Activated T-helper 1 cell treated with Interleukin-2 at 50 U/mL for 16 hours (primary cell): ENCODE results near the gene IMMP2L.

Experiments used
- DNase-seq: peaks from one replicate; pipeline ENCODE4 v3.0.0-alpha.2; 2020; ENCODE audit warnings: low read depth

The IMMP2L gene

DNA sequence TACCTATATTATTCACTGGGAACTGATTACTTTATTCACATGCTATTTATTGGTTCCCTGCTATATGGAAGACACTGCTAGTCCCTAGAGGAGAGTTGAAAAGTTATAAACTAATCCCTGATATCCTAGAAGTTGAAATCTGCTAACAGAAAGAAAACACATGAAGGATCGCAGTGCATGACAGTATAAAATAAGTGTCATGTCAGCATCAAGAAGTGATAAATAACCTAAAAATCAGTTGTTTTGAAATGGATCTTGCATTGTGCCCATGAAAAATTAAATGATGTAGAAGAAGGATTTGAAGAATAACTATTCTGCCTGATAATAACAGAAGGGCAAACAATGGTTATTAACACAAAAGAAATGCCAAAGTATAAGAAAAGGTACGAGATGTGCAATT lies 764.6 kb downstream of the IMMP2L start:
- DNase-seq = no peak

GRCh38 chr7:110790992-110791391 lies 771.3 kb downstream of the IMMP2L start:
- no peak for DNase-seq

DNA sequence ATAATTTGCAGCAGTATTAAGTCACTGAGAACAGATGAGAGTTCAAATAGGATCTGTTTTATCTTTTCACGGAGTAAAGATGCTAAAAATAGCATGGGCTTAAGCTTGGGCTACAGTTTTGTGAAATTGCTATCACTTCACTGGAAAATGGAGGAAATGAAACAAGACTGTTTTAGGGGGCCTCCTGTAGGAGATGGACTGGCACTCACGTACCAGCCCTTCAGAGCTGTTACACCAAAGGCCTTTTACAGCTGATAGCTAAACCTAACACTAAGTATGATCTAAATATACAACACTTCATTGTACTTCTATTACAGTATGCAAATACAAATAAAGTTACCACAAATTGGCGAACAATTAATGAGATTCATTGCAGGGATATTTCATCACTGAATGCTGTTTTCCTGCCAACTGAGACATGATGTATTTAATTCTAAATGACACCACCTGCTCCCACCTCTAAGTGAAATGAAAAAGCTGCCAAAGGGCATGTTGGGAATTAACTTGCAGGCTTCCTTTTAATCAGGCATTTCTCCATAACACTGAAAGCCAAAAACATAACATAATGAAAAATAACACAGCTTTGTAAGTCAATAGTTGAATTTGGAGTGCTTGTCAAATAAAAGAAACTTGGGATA lies 775.8 kb downstream of the IMMP2L start:
- no peak for DNase-seq

- DNase-seq = no peak
Observed at GRCh38 chr7:110784749-110785148, 777.5 kb downstream of the IMMP2L start.

DNA sequence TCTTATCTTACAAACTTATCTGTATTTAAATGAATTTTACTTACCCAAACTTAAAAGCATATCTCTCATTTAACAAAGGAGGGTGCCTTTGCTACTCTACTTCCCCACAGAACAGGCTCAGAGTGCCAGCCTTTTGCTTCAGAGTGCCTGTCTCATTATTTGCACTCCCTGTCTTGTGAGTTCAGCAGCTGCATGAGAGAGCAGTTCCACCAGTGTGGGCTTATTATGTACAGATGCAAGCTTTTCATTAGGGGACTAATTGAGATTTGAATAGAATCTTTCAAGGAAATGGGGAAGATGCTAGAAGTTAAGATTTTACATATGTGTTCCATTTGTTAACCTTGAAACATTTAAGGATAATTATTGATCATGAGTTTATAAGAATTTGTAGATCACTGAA lies 781.6 kb downstream of the IMMP2L start:
- no peak for DNase-seq

DNA sequence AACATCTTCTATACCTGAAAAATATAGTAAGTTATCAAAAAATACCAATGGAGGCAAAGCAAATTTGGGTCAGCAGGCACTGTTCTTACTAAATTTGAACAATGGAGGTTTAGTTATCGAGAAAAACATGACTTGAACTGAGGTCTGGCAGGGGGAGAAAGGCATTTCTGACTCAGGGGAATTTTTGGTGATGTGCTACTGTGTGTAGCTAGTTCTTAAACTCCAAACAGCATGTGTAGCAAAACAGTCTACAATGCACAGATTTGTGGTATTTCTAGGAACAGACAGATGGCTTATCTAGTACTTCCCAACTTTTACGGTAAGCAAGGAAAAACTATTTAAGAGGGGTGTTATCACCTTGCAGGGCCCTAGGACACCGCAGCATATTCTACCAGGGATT lies 783.0 kb downstream of the IMMP2L start:
- no peak for DNase-seq

DNA sequence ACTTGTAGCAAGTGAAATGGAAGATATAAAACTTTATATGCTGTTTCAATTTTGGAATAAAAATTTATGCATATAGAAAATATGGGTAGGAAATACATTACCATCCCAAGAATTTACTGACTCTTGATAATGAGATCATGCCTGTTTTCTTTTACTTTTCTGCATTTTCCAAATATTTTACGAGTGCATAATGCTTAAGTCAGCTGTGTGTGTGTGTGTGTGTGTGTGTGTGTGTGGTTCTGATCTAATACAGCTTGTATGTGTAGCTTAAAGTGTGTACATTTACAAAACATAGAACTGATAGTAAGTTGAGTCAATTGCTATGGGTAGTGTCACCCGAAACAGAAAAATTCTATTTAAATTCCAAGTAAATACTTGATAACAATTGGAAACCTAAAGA lies 787.2 kb downstream of the IMMP2L start:
- DNase-seq = no peak

- DNase-seq = no peak
Observed at GRCh38 chr7:110774071-110774470, 788.2 kb downstream of the IMMP2L start.

DNA sequence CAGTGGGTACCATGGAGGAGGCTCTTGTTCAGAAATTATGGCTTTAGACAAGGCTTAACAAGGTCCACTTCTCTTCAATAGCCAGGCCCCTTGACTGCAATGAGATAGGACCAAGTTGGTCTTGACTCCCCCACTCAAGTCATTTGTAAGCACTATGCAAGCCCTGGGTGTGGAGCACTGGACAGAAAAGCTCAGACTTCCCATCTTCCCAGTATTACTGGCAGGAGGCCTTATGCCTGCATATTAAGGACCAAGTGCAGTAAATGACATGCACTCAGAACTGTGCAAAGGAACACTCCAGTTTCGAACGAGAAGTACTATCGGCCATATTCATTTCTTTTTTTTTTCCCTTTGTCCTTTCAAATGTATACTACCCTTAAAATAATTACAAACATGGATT lies 789.7 kb downstream of the IMMP2L start:
- no peak for DNase-seq

GRCh38 chr7:110771717-110772116 lies 790.6 kb downstream of the IMMP2L start:
- no peak for DNase-seq

DNA sequence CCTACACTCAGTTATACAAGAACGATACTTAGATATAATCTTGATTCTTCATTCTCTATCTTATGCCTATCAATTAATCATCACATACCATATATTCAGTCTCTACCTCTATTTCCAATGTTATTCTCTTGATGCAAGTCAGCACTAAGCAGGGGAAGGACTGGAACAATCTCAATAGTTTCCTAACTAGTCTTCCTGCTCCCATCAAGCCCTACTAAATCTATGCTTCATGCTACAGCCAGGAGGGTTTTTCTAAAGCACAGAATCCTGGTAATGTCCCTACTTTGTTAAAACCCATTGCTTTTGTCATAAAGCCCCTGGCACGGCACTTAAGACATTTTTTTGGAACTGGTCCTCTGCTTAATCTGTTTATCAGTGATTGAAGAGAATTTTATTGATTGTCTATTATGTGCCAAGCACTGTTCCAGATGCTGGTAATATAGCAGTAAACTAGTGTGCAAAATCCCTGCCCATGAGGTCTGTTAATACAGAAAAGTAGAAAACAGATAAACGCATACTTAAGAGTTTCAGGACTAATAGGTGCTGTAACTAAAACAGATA lies 794.7 kb downstream of the IMMP2L start:
- DNase-seq = no peak

GRCh38 chr7:110766864-110767263 lies 795.4 kb downstream of the IMMP2L start:
- DNase-seq = no peak

- no peak for DNase-seq
Observed at GRCh38 chr7:110764852-110765251, 797.4 kb downstream of the IMMP2L start.

DNA sequence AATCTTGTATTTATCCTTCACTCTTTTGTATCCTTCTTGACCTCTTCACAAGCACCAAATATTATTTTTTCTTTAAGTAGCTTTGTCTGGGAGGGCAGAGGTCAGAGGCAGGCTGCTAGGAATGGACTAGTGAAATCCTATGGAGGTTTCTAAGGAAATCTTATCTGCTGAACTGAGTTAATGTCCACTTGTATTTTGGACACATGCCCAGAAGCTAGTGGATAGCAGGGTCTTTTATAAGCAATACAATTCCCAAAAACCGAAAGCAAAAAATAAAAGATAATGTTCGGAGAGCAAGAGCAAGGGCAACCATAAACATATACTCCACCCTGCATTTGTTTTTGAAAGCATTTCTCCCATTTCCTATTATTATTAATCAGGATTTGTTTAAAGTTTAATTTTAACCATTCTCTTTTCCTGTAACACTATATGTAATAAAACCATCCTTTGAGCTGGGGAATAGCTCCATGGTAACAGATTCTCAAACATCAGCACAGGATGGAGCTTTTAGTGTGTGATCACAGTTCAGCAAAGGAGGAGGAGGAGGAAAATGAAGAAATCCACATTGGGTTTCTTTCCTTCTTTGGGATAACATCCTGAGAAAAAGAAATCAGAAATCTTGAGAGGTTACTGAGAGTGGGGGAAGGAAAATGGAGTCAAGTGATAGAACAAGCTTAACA lies 799.6 kb downstream of the IMMP2L start:
- no peak for DNase-seq

DNA sequence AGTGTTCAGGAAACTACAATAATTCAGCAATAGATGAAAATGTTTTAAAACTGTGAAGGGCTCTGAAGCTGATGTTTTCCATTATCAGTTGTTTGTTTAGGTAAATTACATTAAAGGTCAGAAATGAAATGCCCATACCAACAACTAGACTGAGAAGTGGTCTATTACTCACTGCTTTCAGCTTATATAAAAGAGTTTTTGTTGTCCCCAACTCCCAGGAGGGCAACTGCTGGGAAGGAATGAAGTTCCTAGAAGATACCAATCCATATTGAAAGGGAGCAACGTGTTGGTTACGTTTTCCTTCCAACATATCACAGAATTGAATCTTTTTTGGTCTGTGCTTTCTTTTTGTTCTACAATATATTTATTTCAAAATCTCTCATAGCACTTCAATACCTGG lies 802.0 kb downstream of the IMMP2L start:
- DNase-seq = no peak

- DNase-seq = no peak
Observed at GRCh38 chr7:110759069-110759468, 803.2 kb downstream of the IMMP2L start.

DNA sequence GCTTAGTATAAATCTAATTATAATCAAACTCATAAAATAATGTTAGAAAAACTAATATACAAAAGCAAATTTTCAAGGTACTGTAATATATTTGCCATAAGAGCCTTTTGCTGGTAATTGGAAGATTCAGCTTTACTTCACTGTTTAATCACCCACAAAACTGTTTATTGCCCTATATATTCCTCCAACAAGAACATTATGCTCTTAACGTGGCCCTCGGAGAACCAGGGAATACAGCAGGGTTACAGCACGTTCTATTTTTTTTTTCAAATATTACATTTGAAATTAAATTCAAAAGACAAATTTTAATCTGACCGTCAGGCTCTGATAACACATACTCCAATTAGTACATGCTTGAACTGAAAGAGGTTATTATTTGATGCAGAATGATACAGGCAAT lies 807.6 kb downstream of the IMMP2L start:
- no peak for DNase-seq

DNA sequence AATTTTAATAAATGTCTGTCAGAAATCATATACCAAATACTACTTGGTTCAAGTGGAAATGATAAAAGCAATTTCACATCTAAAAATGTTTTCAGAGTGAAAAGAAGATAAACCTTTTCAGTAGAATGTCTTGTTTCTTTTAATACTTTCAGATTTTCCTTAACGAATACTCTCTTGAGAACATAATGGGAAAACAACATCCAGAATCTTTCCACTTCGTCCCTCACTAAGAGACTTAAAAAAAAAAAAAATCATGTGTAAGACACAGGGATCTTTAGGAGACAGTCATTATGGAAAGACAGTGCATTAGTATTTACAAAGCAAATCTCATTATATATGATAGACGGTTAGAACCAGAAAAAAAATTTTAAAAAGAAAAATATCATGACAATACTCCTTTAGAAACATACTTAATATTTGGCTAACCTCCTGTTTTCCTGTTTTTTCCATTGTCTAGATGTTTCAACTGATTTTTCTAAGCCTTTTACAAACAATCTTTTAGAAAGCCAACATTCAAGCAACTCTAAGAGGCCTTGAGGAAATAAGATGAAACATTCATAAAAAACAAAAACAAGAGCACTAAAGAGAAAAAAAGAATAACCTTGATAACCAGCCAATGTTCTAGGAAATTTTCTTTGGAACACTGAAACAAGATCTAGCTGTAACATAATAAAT lies 811.2 kb downstream of the IMMP2L start:
- DNase-seq = no peak

GRCh38 chr7:110733221-110733620 lies 829.1 kb downstream of the IMMP2L start:
- DNase-seq = no peak

GRCh38 chr7:110724811-110725210 lies 837.5 kb downstream of the IMMP2L start:
- no peak for DNase-seq

DNA sequence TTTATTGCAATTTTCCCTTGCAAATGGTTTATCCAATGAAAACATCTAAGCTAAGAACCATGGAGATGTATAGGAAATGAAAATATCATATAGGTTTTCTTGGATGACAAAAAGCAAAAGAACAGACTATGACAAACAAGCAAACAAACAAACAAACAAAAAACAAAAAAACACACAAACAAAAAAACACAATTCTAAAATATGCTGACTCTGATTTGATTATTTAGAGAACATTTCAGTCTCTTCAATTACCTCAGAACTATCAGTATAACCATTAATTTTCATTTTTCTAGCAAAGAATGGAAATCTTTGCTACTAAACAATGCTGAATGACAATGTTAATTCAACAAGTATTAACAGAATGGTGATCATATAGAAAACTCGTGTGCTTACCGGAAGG lies 840.9 kb downstream of the IMMP2L start:
- no peak for DNase-seq

DNA sequence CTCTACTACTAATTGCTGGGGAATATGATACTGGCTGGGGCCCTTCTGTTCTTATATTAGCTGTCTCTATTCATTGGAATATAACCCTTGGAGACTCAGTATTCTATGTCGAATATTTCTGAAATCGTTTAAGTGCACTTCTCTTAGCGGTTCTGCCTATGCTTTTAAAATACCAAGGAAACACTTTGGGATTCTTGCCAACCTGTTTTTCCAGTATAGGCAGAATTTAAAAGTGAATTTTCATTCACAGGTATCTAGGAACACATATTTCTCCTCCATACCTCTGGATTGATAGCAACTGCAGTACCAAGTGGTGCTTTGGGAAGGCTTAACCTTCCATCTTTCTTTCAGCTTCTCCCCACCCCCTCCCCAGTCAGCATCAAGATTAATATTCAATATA lies 841.7 kb downstream of the IMMP2L start:
- no peak for DNase-seq

DNA sequence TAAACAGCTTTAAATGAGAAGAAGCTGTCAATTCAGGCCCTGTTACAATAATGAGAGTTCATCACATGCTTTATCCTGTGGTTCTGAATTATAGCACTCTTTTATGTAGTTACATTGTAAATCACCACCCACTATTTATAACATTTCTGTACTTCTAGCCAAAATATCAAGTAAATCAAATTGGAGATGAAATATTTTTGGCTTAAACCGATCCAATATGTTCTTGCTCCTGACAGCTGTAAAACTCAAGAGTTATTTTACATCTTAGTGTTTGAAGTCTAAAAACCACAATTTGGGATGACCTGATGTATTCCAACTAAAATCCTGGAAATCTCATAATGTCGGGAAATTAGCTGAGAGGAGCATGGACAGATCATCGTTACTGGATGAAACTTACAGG lies 842.6 kb downstream of the IMMP2L start:
- no peak for DNase-seq
